GM23248 (cell line): ENCODE measurements around the gene ENTHD1. TPM values are rescaled to one million over a fixed set of nuclear protein-coding genes. Genes with fewer than 3 reads are reported as not detected.

ENCODE experiments used
- DNase-seq: peaks from one replicate; pipeline ENCODE4 v3.0.0-alpha.2; 2015
- H2AFZ ChIP-seq: fragments of 200-600 bp; sonication (generic); 2 replicates; pipeline ENCODE4 v1.6.1; 2016; ENCODE audit warnings: antibody characterized with exemption
- H3F3A ChIP-seq: fragments of 200-600 bp; sonication (generic); 2 replicates; pipeline ENCODE4 v1.6.1; 2016; ENCODE audit warnings: mild to moderate bottlenecking, antibody characterized with exemption, mixed run types; ENCODE audit not compliant: insufficient read depth
- H3K27ac ChIP-seq: fragments of 200-600 bp; sonication (generic); 2 replicates; pipeline ENCODE4 v1.5.1; 2016; ENCODE audit warnings: mild to moderate bottlenecking
- H3K27me3 ChIP-seq: fragments of 200-600 bp; sonication (generic); replicated peaks from 2 replicates; pipeline ENCODE4 v1.6.1; 2016; ENCODE audit warnings: mild to moderate bottlenecking; ENCODE audit not compliant: insufficient read depth
- H3K36me3 ChIP-seq: fragments of 200-600 bp; sonication (generic); 2 replicates; pipeline ENCODE4 v1.6.1; 2016; ENCODE audit warnings: low read depth, mild to moderate bottlenecking
- H3K4me1 ChIP-seq: fragments of 200-600 bp; sonication (generic); 2 replicates; pipeline ENCODE4 v1.6.1; 2016; ENCODE audit warnings: mild to moderate bottlenecking; ENCODE audit not compliant: insufficient read depth
- H3K4me2 ChIP-seq: fragments of 200-600 bp; sonication (generic); one replicate; pipeline ENCODE4 v1.6.1; 2016; ENCODE audit warnings: mild to moderate bottlenecking; ENCODE audit not compliant: unreplicated experiment
- H3K4me3 ChIP-seq: fragments of 200-600 bp; sonication (generic); 2 replicates; pipeline ENCODE4 v1.5.1; 2016; ENCODE audit warnings: mild to moderate bottlenecking
- H3K79me2 ChIP-seq: fragments of 200-600 bp; sonication (generic); 2 replicates; pipeline ENCODE4 v1.6.1; 2016; ENCODE audit warnings: mild to moderate bottlenecking; ENCODE audit not compliant: insufficient read depth
- H3K9ac ChIP-seq: fragments of 200-600 bp; sonication (generic); 2 replicates; pipeline ENCODE4 v1.6.1; 2016; ENCODE audit warnings: mild to moderate bottlenecking
- H3K9me2 ChIP-seq: fragments of 200-600 bp; sonication (generic); 2 replicates; pipeline ENCODE4 v1.6.1; 2016; ENCODE audit warnings: mixed run types, mild to moderate bottlenecking, moderate library complexity; ENCODE audit not compliant: insufficient read depth
- H3K9me3 ChIP-seq: fragments of 200-600 bp; sonication (generic); one replicate; pipeline ENCODE4 v1.6.1; 2017; ENCODE audit warnings: low read depth
- H4K20me1 ChIP-seq: fragments of 200-600 bp; sonication (generic); 2 replicates; pipeline ENCODE4 v1.6.0; 2016; ENCODE audit not compliant: insufficient read depth
- EZH2 ChIP-seq: fragments of 200-600 bp; sonication (generic); IDR thresholded peaks from 2 replicates; pipeline ENCODE4 v1.6.1; 2018; ENCODE audit warnings: antibody characterized with exemption, mild to moderate bottlenecking; ENCODE audit not compliant: insufficient read depth, poor library complexity, severe bottlenecking
- EZH2phosphoT487 ChIP-seq: fragments of 200-600 bp; sonication (generic); IDR thresholded peaks from 2 replicates; pipeline ENCODE4 v1.6.1; 2018; ENCODE audit warnings: antibody characterized with exemption, moderate library complexity, mild to moderate bottlenecking, low read depth; ENCODE audit not compliant: insufficient read depth
- WGBS, 2 experiments: methylation state at CpG; one replicate each; pipeline ENCODE4 v1.1.6; 2015 to 2017; ENCODE audit warnings: low lambda C conversion rate in 2 of 2, low coverage in 1 of 2; ENCODE audit errors: missing lambda C conversion rate in 2 of 2; 5-methylcytosine and 5-hydroxymethylcytosine counted together
- in situ Hi-C: fragments of 300-500 bp; cut with MboI; formaldehyde crosslinking; loops from 2 replicates; pipeline ENCODE4 v1.15.0; 2020
- polyA plus RNA-seq: library from polyadenylated mRNA; unstranded; fragments of >200 nt; fragmentation: Nextera tagmentation; extraction: Ambion mirVana; gene quantifications from 2 replicates; pipeline ENCODE4 v1.2.1, GENCODE V29; 2016
- total RNA-seq: library from RNA; depleted of rRNA; stranded (reverse); fragments of >200 nt; shearing (Covaris generic); gene quantifications from 2 replicates; pipeline ENCODE4 v1.2.3, GENCODE V29; 2014

Gene ENTHD1
- total and polyA plus RNA-seq, 2 experiments from 2014 or later: not detected

GRCh38 chr22:39917197-39917643 lies 23.7 kb upstream of the ENTHD1 start:
- H3K27me3 ChIP-seq: peaks cover 50% of the 10 kb centered on the region
- no peaks in the 10 kb centered on the region for H3K9me2 ChIP-seq
- H3K4me1 ChIP-seq: no peaks in the 10 kb centered on the region
- no peak overlapping the region for H3K27ac ChIP-seq
- WGBS, 2 experiments: 41 to 42% methylated on average over 5 of the region's 5 CpGs
- H2AFZ ChIP-seq: no peak overlapping the region
- in situ Hi-C loops: no loop called here
- H3K9me3 ChIP-seq: no peaks in the 10 kb centered on the region
- H3F3A ChIP-seq: no peaks in the 10 kb centered on the region
- H3K4me2 ChIP-seq: no peak overlapping the region
- no peaks in the 10 kb centered on the region for H4K20me1 ChIP-seq
- no peak for DNase-seq
- no peak overlapping the region for H3K4me3 ChIP-seq
- H3K79me2 ChIP-seq: no peaks in the 10 kb centered on the region
- H3K9ac ChIP-seq: no peak overlapping the region
- no peak for TF ChIP-seq EZH2
- TF ChIP-seq EZH2phosphoT487: no peak
- no peaks in the 10 kb centered on the region for H3K36me3 ChIP-seq

DNA sequence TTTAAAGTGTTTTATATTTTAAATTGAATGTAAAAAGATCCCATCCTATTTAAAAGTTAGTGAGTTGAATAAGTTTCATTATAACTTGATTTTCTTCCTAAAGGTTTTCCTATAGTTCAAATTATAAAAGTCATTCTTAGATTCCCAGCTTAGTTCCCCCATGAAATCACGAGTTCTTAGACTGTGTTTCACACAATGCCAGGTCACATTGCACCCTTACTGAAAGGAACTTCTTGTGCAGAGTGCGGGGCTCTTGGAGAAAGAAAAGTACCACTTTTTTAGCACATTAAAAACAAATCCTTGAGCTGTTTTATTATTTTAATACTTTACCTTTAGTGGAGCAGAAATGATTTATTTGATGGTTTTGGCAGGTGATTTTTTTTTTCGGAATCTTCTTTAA lies 22.9 kb upstream of the ENTHD1 start:
- Histone ChIP-seq H3K9me2 (no peaks in the 10 kb centered on the region), H3K79me2 (no peaks in the 10 kb centered on the region), H4K20me1 (no peaks in the 10 kb centered on the region), H3K9ac (no peak overlapping the region), H3K4me1 (no peaks in the 10 kb centered on the region), H3K9me3 (no peaks in the 10 kb centered on the region), H3K4me2 (no peak overlapping the region), H3K4me3 (no peak overlapping the region), H3K27ac (no peak overlapping the region), H3K36me3 (no peaks in the 10 kb centered on the region), H2AFZ (no peak overlapping the region), H3F3A (no peaks in the 10 kb centered on the region), H3K27me3 (peaks cover 50% of the 10 kb centered on the region)
- no peak for TF ChIP-seq EZH2phosphoT487
- TF ChIP-seq EZH2: no peak
- 47 to 50% methylated on average over 3 of the region's 3 CpGs for WGBS, 2 experiments
- no peak for DNase-seq
- in situ Hi-C loops: no loop called here

DNA sequence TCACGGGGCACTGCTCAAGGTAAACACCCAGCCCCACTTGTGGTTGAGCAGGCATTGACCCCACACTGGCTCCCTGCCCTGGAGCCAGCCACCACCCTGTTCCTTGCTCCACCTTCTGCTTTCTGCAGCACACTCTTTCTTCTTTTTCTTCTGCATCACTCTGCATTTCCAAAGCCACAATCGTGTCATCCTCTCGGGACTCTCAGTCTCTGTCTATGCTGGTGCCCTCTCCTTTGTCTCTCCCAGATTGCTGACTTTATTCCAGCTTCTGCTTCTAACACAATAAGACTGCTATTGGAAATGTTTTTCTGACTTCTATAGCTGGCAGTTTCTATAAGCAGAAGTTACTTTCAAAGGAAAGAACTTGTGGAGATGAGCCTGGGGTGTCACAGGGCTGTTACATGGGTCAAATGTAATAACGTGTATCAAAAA lies 21.8 kb upstream of the ENTHD1 start:
- H3K27me3 ChIP-seq: peaks cover 50% of the 10 kb centered on the region
- WGBS, 2 experiments: 52 to 58% methylated on average over 4 of the region's 4 CpGs

GRCh38 chr22:39914584-39914983 lies 21.0 kb upstream of the ENTHD1 start:
- Histone ChIP-seq H3K36me3 (no peaks in the 10 kb centered on the region), H3K27ac (no peak overlapping the region), H3K9me2 (no peaks in the 10 kb centered on the region), H3K27me3 (peaks cover 47% of the 10 kb centered on the region), H3F3A (no peaks in the 10 kb centered on the region), H3K79me2 (no peaks in the 10 kb centered on the region), H3K4me1 (no peaks in the 10 kb centered on the region), H3K4me3 (no peak overlapping the region), H3K9me3 (no peaks in the 10 kb centered on the region), H3K9ac (no peak overlapping the region), H3K4me2 (no peak overlapping the region), H4K20me1 (no peaks in the 10 kb centered on the region), H2AFZ (no peak overlapping the region)
- 71 to 78% methylated on average over 9 of the region's 9 CpGs for WGBS, 2 experiments
- DNase-seq: no peak
- in situ Hi-C loops: no loop called here
- TF ChIP-seq EZH2 (no peak), EZH2phosphoT487 (no peak)

More for the DNA sequence above, 21.8 kb upstream of the ENTHD1 start:
- Histone ChIP-seq H3K4me3 (no peak overlapping the region), H3F3A (no peaks in the 10 kb centered on the region), H3K4me1 (no peaks in the 10 kb centered on the region), H3K79me2 (no peaks in the 10 kb centered on the region), H3K4me2 (no peak overlapping the region), H2AFZ (no peak overlapping the region), H3K9me2 (no peaks in the 10 kb centered on the region), H3K36me3 (no peaks in the 10 kb centered on the region), H3K9me3 (no peaks in the 10 kb centered on the region), H3K9ac (no peak overlapping the region), H3K27ac (no peak overlapping the region), H4K20me1 (no peaks in the 10 kb centered on the region)
- in situ Hi-C loops: no loop called here
- DNase-seq: no peak
- TF ChIP-seq EZH2phosphoT487: no peak

DNA sequence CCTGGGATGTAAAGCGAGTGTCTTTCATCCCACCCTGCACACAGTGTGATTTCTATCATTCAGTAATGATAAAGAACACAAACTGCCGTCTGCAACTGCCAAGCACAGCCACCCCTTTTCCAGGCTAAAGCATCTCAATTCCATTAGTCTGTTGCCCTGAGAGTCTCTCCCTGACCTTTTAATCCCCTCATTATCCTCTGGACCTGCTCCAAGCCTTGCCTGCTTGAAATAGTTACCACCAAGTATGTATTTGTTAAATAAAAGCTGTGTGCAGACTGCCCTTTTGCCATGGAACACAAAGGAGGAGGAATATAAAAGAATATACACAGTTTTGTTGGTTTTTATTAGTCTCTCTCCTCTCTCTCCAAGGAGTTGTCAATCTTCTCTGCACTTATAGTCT lies 20.3 kb upstream of the ENTHD1 start:
- Histone ChIP-seq H3K9me2 (no peaks in the 10 kb centered on the region), H3F3A (no peaks in the 10 kb centered on the region), H4K20me1 (no peaks in the 10 kb centered on the region), H3K9ac (no peak overlapping the region), H3K36me3 (no peaks in the 10 kb centered on the region), H3K9me3 (no peaks in the 10 kb centered on the region), H3K4me1 (no peaks in the 10 kb centered on the region), H3K4me3 (no peak overlapping the region), H3K27me3 (peaks cover 41% of the 10 kb centered on the region), H3K27ac (no peak overlapping the region), H2AFZ (no peak overlapping the region), H3K4me2 (no peak overlapping the region), H3K79me2 (no peaks in the 10 kb centered on the region)
- 37 to 48% methylated on average over 2 of the region's 2 CpGs for WGBS, 2 experiments
- TF ChIP-seq EZH2: no peak
- no peak for DNase-seq
- in situ Hi-C loops: no loop called here
